GM21367 (cell line): ENCODE measurements around the gene IL20RA.
"Not testable (repeated sequence)": the region's sequence is repeated elsewhere in the genome, so short reads cannot be mapped to it uniquely, and the experiment has no call there.

Experiments
- ATAC-seq: cut with Tn5 transposase; IDR thresholded peaks from one replicate; pipeline ENCODE4 v1.9.1; 2021; ENCODE audit not compliant: unreplicated experiment

IL20RA gene

GRCh38 chr6:137044366-137045221, at the start of gene IL20RA:
Gene IL20RA, minus strand, starts transcription at chr6:137044965. Its CDS starts 237 bp downstream, at chr6:137044728.
- no peak for ATAC-seq

GRCh38 chr6:137093183-137094069, 48.7 kb upstream of the IL20RA start:
- no peak for ATAC-seq

GRCh38 chr6:137092018-137092417, 47.3 kb upstream of the IL20RA start:
- no peak for ATAC-seq

GRCh38 chr6:137089305-137089704, 44.5 kb upstream of the IL20RA start:
- ATAC-seq = no peak

GRCh38 chr6:137087902-137088301, 43.1 kb upstream of the IL20RA start:
- ATAC-seq = no peak

- no peak for ATAC-seq
Measured at GRCh38 chr6:137086031-137086430, 41.3 kb upstream of the IL20RA start.

DNA sequence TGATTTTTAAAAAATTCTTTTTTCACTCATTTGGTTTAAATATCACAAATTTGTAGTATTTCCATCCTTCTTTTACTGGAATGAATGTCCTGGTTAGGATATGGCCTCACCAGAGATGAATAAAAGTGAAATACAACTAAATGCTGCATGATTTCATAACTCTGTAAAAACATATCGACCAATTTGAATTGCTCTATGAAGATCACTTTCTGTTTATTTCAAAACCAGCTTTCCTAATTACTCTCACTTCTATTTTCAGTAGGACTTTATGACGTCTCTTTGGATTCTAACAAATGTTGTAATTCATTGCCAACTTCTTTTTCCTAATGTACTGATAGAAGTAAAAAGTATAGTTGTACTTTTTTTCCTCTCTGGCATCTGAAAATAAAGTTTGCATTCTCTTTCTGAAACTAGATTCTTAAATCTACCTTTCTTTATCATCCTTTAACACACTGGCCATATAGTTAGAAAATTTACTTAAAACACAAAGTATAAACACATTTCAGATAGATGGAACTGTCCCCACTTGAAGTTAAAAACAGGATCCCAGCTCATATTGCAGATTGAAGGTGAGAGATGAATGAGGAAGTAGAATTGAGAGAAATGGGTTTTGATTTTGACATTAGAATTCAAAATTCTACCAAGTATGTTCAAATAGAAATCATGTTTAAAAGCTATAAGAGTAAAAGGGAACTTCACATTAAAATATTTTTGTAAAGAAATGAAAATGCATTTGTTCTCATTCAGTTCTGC, 40.3 kb upstream of the IL20RA start:
- no peak for ATAC-seq

DNA sequence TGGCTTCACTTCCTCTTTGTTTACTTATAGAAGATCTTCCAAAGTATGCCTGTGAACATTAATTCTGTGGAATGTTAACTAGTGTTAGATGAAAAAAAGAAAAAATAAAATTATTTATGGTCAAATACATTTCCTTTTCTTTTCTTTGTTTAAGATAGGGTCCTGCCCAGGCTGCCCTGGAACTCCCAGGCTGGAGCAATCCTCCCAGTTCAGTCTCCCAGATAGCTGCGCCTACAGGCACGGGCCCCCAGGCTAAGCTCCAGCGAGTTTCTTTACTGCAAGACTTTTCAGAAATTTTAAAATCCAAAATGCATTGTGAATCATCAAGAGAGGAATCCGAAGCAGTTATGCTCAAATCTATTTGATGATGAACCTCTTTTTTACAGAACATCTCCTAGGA, 39.3 kb upstream of the IL20RA start:
- ATAC-seq = no peak

GRCh38 chr6:137081997-137082396, 37.2 kb upstream of the IL20RA start:
- ATAC-seq = no peak

- no peak for ATAC-seq
Measured at GRCh38 chr6:137080711-137081110, 35.9 kb upstream of the IL20RA start.

DNA sequence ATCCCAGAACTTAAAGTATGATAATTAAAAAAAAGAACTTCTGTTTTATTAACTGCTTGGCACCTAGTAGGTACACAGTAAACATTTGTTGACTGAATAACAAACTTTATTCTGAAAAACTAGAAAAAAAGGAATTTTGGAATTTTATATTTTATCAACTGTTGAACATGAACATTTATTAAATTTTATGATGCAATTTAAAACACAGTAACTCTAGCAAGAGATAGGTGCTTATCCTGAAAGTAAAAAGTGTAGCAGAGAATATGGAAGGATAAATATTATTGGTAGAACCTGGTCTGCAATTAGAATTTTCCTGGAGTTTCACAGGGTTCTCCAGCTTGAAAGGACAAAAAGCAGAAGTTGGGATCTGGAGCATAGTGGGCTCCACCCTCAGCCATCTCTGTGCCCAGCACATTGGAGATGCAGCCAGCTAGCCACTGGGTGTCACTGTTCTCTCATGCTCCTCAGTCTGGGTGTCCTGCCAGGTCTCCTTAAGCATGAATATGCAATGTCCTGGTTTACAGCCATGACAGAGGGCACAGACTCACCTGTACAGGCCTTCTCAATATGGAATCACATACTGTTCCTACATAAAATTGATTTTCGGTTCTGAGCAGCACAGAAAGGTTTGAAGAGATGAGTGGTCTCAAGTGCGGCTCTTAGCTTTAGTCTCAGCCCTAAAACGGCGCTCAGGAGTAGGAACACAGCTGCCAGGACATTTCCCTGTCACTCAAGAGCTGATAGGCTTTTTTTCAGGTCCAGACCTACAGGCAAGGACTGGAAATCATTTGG, 31.7 kb upstream of the IL20RA start:
- ATAC-seq = peak; percentile 99

GRCh38 chr6:137075790-137076189, 31.0 kb upstream of the IL20RA start:
- not testable (repeated sequence) for ATAC-seq

DNA sequence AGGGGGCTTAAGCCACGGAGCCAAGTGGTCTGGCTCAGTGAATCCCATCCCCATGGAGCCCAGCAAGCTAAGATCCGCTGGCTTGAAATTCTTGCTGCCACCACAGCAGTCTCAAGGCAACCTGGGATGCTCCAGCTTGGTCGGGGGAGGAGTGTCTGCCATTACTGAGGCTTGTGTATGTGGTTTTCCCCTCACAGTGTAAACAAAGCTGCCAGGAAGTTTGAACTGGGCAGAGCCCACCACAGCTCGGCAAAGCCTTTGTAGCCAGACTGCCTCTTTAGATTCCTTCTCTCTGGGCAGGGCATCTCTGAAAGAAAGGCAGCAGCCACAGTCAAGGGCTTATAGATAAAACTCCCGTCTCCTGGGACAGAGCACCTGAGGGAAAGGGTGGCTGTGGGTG, 25.5 kb upstream of the IL20RA start:
- no peak for ATAC-seq

- ATAC-seq = no peak
Measured at GRCh38 chr6:137067399-137067798, 22.6 kb upstream of the IL20RA start.

GRCh38 chr6:137058037-137058436, 13.3 kb upstream of the IL20RA start:
- no peak for ATAC-seq

- ATAC-seq = no peak
Measured at GRCh38 chr6:137056121-137056880, 11.5 kb upstream of the IL20RA start.

DNA sequence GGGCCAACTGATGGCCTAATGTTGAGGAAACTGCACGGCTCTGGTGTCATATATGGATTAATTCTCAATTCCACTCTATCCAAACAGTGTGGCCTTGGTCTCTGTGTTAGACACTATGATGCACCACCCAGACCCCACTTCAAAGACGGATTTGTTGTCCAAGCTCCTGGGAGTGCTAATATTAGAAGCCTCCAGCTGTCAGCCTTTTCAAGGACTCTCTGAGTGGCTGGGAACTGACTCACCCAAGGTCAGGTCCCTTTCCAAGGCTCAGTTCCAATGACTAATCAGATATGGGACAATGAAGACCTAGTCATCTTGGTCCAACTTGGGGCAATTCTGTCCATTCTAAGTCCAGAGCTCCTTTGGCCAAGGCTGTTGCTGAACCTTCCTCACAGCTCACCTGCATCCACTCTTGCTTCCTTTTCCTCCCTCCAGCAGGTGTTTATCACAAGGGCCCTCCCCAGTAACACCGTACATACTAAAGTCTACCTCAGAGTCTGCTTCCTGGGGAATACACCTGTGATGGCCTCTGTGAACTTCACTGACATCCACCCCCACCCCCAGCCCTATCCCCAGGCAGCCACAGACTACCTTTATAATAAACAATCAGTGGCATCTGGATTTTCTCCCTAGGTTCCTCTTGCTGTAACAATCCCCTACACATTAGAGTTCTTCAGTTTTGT, 7.2 kb upstream of the IL20RA start:
- no peak for ATAC-seq

GRCh38 chr6:137049095-137049494, 4.3 kb upstream of the IL20RA start:
- ATAC-seq = no peak

DNA sequence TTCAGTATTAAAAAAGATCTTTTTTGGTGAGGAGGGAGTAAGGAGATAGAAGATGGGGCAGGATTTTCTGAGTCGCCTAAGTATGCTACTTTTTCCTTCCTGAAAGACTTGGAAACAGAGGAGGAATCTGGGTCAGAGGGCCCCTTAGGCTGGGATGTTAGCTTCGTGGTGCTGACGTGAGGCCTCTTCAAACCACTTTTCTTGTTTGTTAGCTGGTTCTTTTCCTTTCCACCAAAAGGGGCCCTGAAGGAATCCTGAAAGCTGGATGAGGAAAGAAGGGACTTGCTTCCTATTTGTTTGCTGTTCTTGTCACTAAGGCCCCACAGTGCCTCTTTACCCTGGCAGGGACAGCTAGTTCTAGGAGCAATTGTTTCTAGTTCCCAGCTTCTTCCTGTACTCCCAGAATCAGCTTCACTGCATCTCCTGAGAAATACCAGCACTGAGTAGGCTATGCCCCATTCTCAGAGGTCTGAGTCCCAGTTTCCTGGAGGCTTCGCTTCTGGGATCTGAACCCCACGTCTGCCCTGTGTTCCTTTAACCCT, 2.2 kb upstream of the IL20RA start:
- no peak for ATAC-seq
